Umbilical cord (tissue), 2 donors: ENCODE measurements around the gene KSR2. TPM values are rescaled to one million over a fixed set of nuclear protein-coding genes. Genes with fewer than 3 reads are reported as not detected.
"Not testable (repeated sequence)": the region's sequence is repeated elsewhere in the genome, so short reads cannot be mapped to it uniquely, and the experiment has no call there.

Experiments
- DNase-seq: peaks from one replicate; pipeline ENCODE4 v3.0.0-alpha.2; 2015; ENCODE audit warnings: low spot score
- total RNA-seq: library from RNA; depleted of rRNA; stranded (reverse); fragments of >200 nt; gene quantifications from one replicate; pipeline ENCODE4 v1.2.3, GENCODE V29; 2014; ENCODE audit warnings: low replicate concordance; ENCODE audit not compliant: insufficient read depth

The KSR2 gene
- total RNA-seq, 1 donor from 2014 or later: 0.72 TPM

DNA sequence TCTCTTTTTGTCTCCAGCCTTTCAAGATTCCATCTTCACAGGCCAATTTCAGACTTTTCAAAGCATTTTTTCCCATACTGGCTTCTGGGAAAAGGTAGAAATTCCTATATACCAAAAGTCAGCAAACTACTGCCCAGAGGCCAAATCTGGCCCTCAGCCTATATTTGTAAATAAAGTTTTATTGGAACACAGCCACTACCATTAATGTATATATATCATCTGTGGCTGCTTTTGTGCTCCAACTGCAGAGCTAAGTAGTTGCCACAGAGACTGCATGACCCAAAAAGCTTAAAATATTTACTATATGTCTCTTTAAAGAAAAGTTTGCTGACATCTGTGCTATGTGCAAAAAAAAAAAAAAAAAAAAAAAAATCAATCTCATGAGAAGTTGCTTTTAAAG lies 76.3 kb downstream of the KSR2 start:
- no peak for DNase-seq

GRCh38 chr12:117891265-117891664 lies 77.5 kb downstream of the KSR2 start:
- not testable (repeated sequence) for DNase-seq

- no peak for DNase-seq
These were observed 78.1 kb downstream of the KSR2 start for GRCh38 chr12:117890644-117891043.

GRCh38 chr12:117890137-117890536 lies 78.7 kb downstream of the KSR2 start:
- no peak for DNase-seq

DNA sequence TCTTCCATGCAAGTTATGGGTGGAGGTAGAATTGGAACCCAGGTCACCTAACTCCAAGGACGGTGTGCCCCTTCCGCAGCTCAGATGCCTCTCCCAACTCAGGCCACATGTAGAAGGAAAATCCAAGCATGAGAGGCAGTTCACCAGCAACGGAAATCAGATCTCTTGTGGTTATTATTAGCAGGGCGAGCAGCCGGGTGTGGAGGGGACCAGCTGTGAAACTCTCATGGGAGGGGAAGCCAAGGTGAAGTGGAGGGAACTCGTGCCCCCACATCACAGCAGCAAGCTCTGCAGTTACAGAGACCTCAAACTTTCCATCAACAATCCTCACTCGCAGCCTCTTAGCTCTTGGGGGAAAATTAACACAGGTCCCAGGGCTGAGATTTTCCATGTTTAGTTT lies 79.7 kb downstream of the KSR2 start:
- DNase-seq: no peak

DNA sequence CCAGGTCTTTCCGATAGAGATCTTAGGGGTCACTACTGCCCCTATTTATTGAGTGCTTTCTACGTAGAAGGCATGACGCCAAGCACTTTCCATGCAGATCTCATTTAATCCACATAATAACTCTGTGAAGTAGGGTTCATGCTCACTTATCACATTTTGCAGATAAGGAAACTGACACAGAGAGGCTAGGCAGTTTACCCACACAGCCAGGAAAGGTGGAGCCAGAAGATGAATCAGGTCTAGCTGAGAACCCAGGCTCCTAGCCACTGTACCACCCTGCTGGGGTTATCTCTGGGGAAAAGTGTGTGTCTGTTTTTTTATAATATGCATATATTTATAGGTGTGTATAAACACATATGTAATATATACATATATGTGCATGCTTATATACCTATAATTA lies 83.6 kb downstream of the KSR2 start:
- DNase-seq: no peak

- no peak for DNase-seq
These were observed 84.6 kb downstream of the KSR2 start for GRCh38 chr12:117884161-117884560.

DNA sequence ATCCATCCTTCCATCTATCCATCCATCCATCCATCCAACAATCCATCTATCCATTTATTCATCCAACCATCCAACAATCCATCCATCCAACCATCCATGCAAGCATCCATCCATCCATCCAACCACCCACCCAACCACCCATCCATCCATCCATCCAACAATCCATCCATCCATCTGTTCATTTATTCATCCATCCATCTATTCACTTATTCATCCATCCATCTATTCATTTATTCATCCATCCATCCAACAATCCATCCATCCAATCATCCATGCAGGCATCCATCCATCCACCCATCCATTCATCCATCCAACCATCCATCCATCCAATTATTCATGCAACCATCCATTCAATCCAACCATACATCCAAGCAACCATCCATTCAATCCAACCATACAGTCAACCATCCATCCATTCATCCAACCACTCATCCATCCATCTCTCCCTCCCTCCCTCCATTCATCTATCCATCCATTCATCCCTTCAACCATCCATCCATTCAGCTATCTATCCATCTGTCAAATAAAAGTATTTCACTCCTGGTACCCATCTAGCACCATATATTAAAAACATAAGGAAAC lies 86.1 kb downstream of the KSR2 start:
- no peak for DNase-seq

- no peak for DNase-seq
These were observed 86.6 kb downstream of the KSR2 start for GRCh38 chr12:117882181-117882580.

- no peak for DNase-seq
These were observed 87.3 kb downstream of the KSR2 start for GRCh38 chr12:117881517-117881916.

- DNase-seq: no peak
These were observed 90.2 kb downstream of the KSR2 start for GRCh38 chr12:117878605-117879004.

DNA sequence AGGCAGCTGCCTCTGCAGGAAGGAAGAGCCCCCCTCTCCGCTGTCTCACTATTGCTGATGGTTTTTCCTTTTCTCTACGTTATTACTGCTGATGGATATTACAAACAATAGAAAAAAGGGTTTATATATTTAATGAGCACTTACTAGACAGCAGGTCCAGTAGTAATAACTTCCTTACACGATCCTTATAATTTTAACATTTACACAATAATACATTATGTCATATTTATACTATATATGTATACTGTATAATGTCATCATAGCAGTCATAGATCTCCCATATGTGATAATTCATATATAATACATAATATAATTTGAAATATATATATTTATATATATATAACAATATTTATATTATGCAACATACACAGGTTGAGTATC lies 92.4 kb downstream of the KSR2 start:
- no peak for DNase-seq

- no peak for DNase-seq
These were observed 92.9 kb downstream of the KSR2 start for GRCh38 chr12:117875744-117876435.

GRCh38 chr12:117874842-117875434 lies 93.9 kb downstream of the KSR2 start:
- peak; percentile 51 for DNase-seq

DNA sequence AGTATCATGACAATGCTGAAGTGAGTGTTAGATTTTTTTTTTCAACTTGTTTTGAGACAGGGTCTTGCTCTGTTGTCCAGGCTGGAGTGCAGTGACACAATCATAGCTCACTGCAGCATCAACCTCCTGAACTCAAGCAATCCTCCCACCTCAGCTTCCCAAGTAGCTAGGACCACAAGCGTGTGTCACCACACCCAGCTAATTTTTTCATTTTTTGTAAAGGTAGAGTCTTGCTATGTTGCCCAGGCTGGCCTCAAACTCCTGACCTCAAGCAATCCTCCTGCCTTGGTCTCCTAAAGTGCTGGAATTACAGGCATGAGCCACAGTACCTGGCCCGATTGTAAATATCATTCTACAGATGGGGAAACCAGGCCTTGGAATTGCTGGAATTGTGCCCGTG lies 94.6 kb downstream of the KSR2 start:
- DNase-seq: not testable (repeated sequence)

DNA sequence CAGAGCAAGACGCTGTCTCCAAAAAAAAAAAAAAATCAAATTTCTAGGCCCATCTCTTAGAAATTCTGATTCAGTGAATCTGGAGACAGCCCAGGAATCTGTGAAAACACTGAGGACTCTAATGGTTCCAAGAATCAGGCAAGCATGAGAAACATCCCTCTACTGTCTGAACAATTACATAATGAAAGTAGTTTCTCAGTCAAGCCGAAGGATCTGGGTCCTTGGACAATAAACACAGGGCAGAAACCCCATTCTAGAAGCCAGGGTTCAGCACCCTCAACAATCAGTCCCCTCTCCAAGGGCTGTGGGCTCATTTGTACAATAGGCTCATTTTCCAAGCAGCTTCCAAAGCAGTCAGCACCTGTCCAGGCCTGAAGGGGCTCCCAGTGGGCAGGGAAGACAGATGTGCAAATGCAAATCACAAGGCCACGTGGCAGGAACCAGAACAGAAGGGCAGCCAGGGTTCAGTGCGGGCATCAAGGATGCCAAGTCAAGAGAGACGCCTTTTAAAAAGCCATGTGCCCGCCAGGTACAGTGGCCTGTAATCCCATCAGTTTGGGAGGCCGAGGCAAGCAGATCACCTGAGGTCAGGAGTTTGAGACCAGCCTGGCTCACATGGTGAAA lies 96.1 kb downstream of the KSR2 start:
- DNase-seq: no peak

DNA sequence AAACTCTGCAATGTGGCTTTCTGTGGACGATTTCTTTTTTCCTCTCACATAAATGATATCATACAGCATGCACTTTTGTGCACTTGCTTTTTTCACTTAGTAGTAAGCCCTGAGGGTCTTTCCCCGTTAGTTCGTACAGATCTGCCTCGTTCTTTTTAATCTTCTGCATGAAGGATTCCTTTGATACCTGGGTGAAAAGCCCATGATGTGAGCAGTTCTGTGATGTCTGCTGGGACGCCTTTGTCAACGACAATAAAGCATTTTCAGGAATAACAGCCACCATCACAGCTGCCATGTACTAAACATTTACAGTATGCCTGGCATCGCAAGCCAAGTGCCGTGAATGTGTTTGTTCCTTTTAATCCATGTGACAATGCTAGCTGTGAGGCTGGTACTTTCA lies 99.2 kb downstream of the KSR2 start:
- no peak for DNase-seq

- no peak for DNase-seq
These were observed 101.4 kb downstream of the KSR2 start for GRCh38 chr12:117867348-117867747.

- DNase-seq: no peak
These were observed 103.3 kb downstream of the KSR2 start for GRCh38 chr12:117865505-117865904.

- peak; percentile 66 for DNase-seq
These were observed 105.6 kb downstream of the KSR2 start for GRCh38 chr12:117863002-117863709.

- no peak for DNase-seq
These were observed 107.1 kb downstream of the KSR2 start for GRCh38 chr12:117861691-117862090.

DNA sequence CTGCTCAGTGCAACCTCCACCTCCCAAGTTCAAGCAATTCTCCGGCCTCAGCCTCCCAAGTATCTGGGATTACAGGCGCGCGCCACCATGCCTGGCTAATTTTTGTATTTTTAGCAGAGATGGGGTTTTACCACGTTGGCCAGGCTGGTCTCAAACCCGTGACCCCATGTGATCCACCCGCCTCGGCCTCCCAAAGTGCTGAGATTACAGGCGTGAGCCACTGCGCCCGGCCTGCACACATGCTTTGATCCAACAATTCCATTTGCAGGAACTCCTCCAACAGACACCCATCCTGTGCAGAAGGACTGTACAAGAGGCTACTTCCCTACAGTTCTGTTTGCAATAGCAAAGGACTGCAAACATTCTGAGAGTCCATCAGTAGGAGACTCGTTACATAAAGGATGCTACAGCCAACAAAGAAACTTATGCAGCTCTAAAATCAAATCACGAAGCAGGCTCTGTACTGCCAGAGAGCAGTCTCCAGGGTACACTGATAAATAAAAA lies 108.0 kb downstream of the KSR2 start:
- DNase-seq: not testable (repeated sequence)
